ENCODE results near the gene TSKS.
A peak's percentile ranks its signal among the peaks of the same experiment; 100 is the strongest.

Gene TSKS

GRCh38 chr19:49788857-49789256 is 25.8 kb upstream of the TSKS start:
- DNase-seq (ENCODE audit: low read depth in 1 of 2, low spot score in 1 of 2), result no peak
- in situ Hi-C loops (cut with HindIII; ENCODE audit: low pct_unique_long_range_greater_than_20kb, low sequenced_read_pairs), result no loop called here
- TF ChIP-seq JUND (IDR thresholded peaks at IDR 0.05; ENCODE audit: low read depth), result no peak

GRCh38 chr19:49787746-49788145 is 24.6 kb upstream of the TSKS start:
- TF ChIP-seq JUND (IDR thresholded peaks at IDR 0.05; ENCODE audit: low read depth), result no peak
- in situ Hi-C loops (cut with HindIII; ENCODE audit: low pct_unique_long_range_greater_than_20kb, low sequenced_read_pairs), result no loop called here
- DNase-seq (ENCODE audit: low read depth in 1 of 2, low spot score in 1 of 2), result peak in 1 of 2 experiments; percentile 86

- in situ Hi-C loops (cut with HindIII; ENCODE audit: low pct_unique_long_range_greater_than_20kb, low sequenced_read_pairs), result no loop called here
- DNase-seq (ENCODE audit: low read depth in 1 of 2, low spot score in 1 of 2), result no peak
- no peak for TF ChIP-seq JUND (IDR thresholded peaks at IDR 0.05; ENCODE audit: low read depth)
These were observed 23.3 kb upstream of the TSKS start for GRCh38 chr19:49786376-49786820.

- no peak for TF ChIP-seq JUND (IDR thresholded peaks at IDR 0.05; ENCODE audit: low read depth)
- no peak for DNase-seq (ENCODE audit: low read depth in 1 of 2, low spot score in 1 of 2)
- in situ Hi-C loops (cut with HindIII; ENCODE audit: low pct_unique_long_range_greater_than_20kb, low sequenced_read_pairs), result no loop called here
These were observed 19.4 kb upstream of the TSKS start for GRCh38 chr19:49782515-49782914.

GRCh38 chr19:49781394-49781793 is 18.3 kb upstream of the TSKS start:
- no peak for TF ChIP-seq JUND (IDR thresholded peaks at IDR 0.05; ENCODE audit: low read depth)
- no peak for DNase-seq (ENCODE audit: low read depth in 1 of 2, low spot score in 1 of 2)
- in situ Hi-C loops (cut with HindIII; ENCODE audit: low pct_unique_long_range_greater_than_20kb, low sequenced_read_pairs), result no loop called here

GRCh38 chr19:49780861-49781260 is 17.8 kb upstream of the TSKS start:
- no peak for TF ChIP-seq JUND (IDR thresholded peaks at IDR 0.05; ENCODE audit: low read depth)
- in situ Hi-C loops (cut with HindIII; ENCODE audit: low pct_unique_long_range_greater_than_20kb, low sequenced_read_pairs), result no loop called here
- no peak for DNase-seq (ENCODE audit: low read depth in 1 of 2, low spot score in 1 of 2)

- in situ Hi-C loops (cut with HindIII; ENCODE audit: low pct_unique_long_range_greater_than_20kb, low sequenced_read_pairs), result no loop called here
- no peak for DNase-seq (ENCODE audit: low read depth in 1 of 2, low spot score in 1 of 2)
- TF ChIP-seq JUND (IDR thresholded peaks at IDR 0.05; ENCODE audit: low read depth), result no peak
These were observed 16.8 kb upstream of the TSKS start for GRCh38 chr19:49779731-49780555.

GRCh38 chr19:49776371-49776764 is 13.3 kb upstream of the TSKS start:
- TF ChIP-seq JUND (IDR thresholded peaks at IDR 0.05; ENCODE audit: low read depth), result no peak
- in situ Hi-C loops (cut with HindIII; ENCODE audit: low pct_unique_long_range_greater_than_20kb, low sequenced_read_pairs), result no loop called here
- no peak for DNase-seq (ENCODE audit: low read depth in 1 of 2, low spot score in 1 of 2)

GRCh38 chr19:49775742-49776370 is 12.8 kb upstream of the TSKS start:
- TF ChIP-seq JUND (IDR thresholded peaks at IDR 0.05; ENCODE audit: low read depth), result no peak
- DNase-seq (ENCODE audit: low read depth in 1 of 2, low spot score in 1 of 2), result no peak
- in situ Hi-C loops (cut with HindIII; ENCODE audit: low pct_unique_long_range_greater_than_20kb, low sequenced_read_pairs), result no loop called here

- no peak for TF ChIP-seq JUND (IDR thresholded peaks at IDR 0.05; ENCODE audit: low read depth)
- in situ Hi-C loops (cut with HindIII; ENCODE audit: low pct_unique_long_range_greater_than_20kb, low sequenced_read_pairs), result no loop called here
- no peak for DNase-seq (ENCODE audit: low read depth in 1 of 2, low spot score in 1 of 2)
These were observed 11.9 kb upstream of the TSKS start for GRCh38 chr19:49774969-49775368.

- in situ Hi-C loops (cut with HindIII; ENCODE audit: low pct_unique_long_range_greater_than_20kb, low sequenced_read_pairs), result no loop called here
- DNase-seq (ENCODE audit: low read depth in 1 of 2, low spot score in 1 of 2), result no peak
- no peak for TF ChIP-seq JUND (IDR thresholded peaks at IDR 0.05; ENCODE audit: low read depth)
These were observed 10.7 kb upstream of the TSKS start for GRCh38 chr19:49773663-49774350.

- no peak for DNase-seq (ENCODE audit: low read depth in 1 of 2, low spot score in 1 of 2)
- in situ Hi-C loops (cut with HindIII; ENCODE audit: low pct_unique_long_range_greater_than_20kb, low sequenced_read_pairs), result no loop called here
- no peak for TF ChIP-seq JUND (IDR thresholded peaks at IDR 0.05; ENCODE audit: low read depth)
These were observed 9.8 kb upstream of the TSKS start for GRCh38 chr19:49772850-49773432.

Data from T47D (cell line).